Measurements from ENCODE around the gene MYRFL. TPM values are rescaled to one million over a fixed set of nuclear protein-coding genes. Genes with fewer than 3 reads are reported as not detected.
"Not testable (repeated sequence)": the region's sequence is repeated elsewhere in the genome, so short reads cannot be mapped to it uniquely, and the experiment has no call there.

The MYRFL gene
- 10 to 100 TPM; 16.7 to 56.5 (median 42.8) TPM for polyA plus RNA-seq
- long read RNA-seq, donor 1 = 0 reads
- long read RNA-seq, donor 2 = 0 reads
- long read RNA-seq, donor 3 = 0 reads
- long read RNA-seq, donor 4 = 0 reads
- long read RNA-seq, donor 5 = 0 reads
- long read RNA-seq, donor 6, partial matches to known transcripts = 9 of 9 reads
- long read RNA-seq, donor 6, other reads (novel, unspliced or antisense) = 0 of 9 reads
- long read RNA-seq, donor 7 = 0 reads
- long read RNA-seq, donor 8 = 0 reads
- long read RNA-seq, donor 9, partial matches to known transcripts = 0 of 1 reads
- long read RNA-seq, donor 9, other reads (novel, unspliced or antisense) = 0 of 1 reads
- long read RNA-seq, donor 10, partial matches to known transcripts = 5 of 5 reads
- long read RNA-seq, donor 10, other reads (novel, unspliced or antisense) = 0 of 5 reads

- H3K27ac ChIP-seq (ENCODE audit: low read depth in 1 of 3, low read length in 2 of 3) = peak within 1 kb of the TSS; percentile 41 to 83 (median 64)
- FAIRE-seq = peak; percentile 82
- DNase-seq = peak; percentile 75 to 88
Observed at GRCh38 chr12:69824966-69825560, at the start of gene MYRFL. Gene MYRFL (plus strand): TSS chr12:69825227. CDS start chr12:69825518, 291 bp downstream.

GRCh38 chr12:69779928-69780327 is 45.1 kb upstream of the MYRFL start:
- Histone ChIP-seq H3K27ac (ENCODE audit: low read depth in 1 of 3, low read length in 2 of 3) (no peak overlapping the region), H3K4me3 (ENCODE audit: low read depth in 1 of 3, low read length in 3 of 3) (no peak overlapping the region), H3K4me1 (ENCODE audit: control insufficient read depth in 3 of 3, insufficient read depth in 2 of 3, low read depth in 1 of 3, low read length in 2 of 3) (no peaks in the 10 kb centered on the region), H3K36me3 (ENCODE audit: control insufficient read depth in 3 of 3, insufficient read depth in 2 of 3, low read depth in 1 of 3, low read length in 3 of 3) (peaks cover 0 to 8% (median 0%) of the 10 kb centered on the region in 3 donors), H3K9me3 (ENCODE audit: control insufficient read depth in 2 of 2, insufficient read depth in 1 of 2, low read depth in 1 of 2, low read length in 1 of 2) (peaks cover 0 to 11% of the 10 kb centered on the region in 2 donors), H3K27me3 (ENCODE audit: control insufficient read depth in 3 of 3, insufficient read depth in 3 of 3, low read length in 3 of 3) (no peaks in the 10 kb centered on the region)
- 68 to 86% (median 82%) methylated on average over 7 of the region's 7 CpGs for WGBS, 3 donors
- DNase-seq = peak; percentile 18 to 25
- no peak for FAIRE-seq

More at GRCh38 chr12:69824966-69825560, at the start of gene MYRFL:
- WGBS, 3 donors = 17 to 56% (median 30%) methylated on average over 5 of the region's 5 CpGs
- H3K4me1 ChIP-seq (ENCODE audit: control insufficient read depth in 3 of 3, insufficient read depth in 2 of 3, low read depth in 1 of 3, low read length in 2 of 3) = peaks cover 3 to 14% (median 7%) of the 10 kb centered on the region in 3 donors
- H3K9me3 ChIP-seq (ENCODE audit: control insufficient read depth in 2 of 2, insufficient read depth in 1 of 2, low read depth in 1 of 2, low read length in 1 of 2) = no peaks in the 10 kb centered on the region
- H3K27me3 ChIP-seq (ENCODE audit: control insufficient read depth in 3 of 3, insufficient read depth in 3 of 3, low read length in 3 of 3) = no peaks in the 10 kb centered on the region
- peak within 1 kb of the TSS in 2 of 3 donors; percentile 37 to 75 for H3K4me3 ChIP-seq (ENCODE audit: low read depth in 1 of 3, low read length in 3 of 3)
- H3K36me3 ChIP-seq (ENCODE audit: control insufficient read depth in 3 of 3, insufficient read depth in 2 of 3, low read depth in 1 of 3, low read length in 3 of 3) = peaks cover 0 to 2% (median 0%) of the 10 kb centered on the region in 3 donors

GRCh38 chr12:69783365-69783764 is 41.7 kb upstream of the MYRFL start:
- FAIRE-seq = no peak
- Histone ChIP-seq H3K9me3 (ENCODE audit: control insufficient read depth in 2 of 2, insufficient read depth in 1 of 2, low read depth in 1 of 2, low read length in 1 of 2) (peaks cover 0 to 11% of the 10 kb centered on the region in 2 donors), H3K4me1 (ENCODE audit: control insufficient read depth in 3 of 3, insufficient read depth in 2 of 3, low read depth in 1 of 3, low read length in 2 of 3) (no peaks in the 10 kb centered on the region), H3K36me3 (ENCODE audit: control insufficient read depth in 3 of 3, insufficient read depth in 2 of 3, low read depth in 1 of 3, low read length in 3 of 3) (peaks cover 0 to 11% (median 7%) of the 10 kb centered on the region in 3 donors), H3K27ac (ENCODE audit: low read depth in 1 of 3, low read length in 2 of 3) (no peak overlapping the region), H3K4me3 (ENCODE audit: low read depth in 1 of 3, low read length in 3 of 3) (no peak overlapping the region), H3K27me3 (ENCODE audit: control insufficient read depth in 3 of 3, insufficient read depth in 3 of 3, low read length in 3 of 3) (no peaks in the 10 kb centered on the region)
- no peak for DNase-seq
- 88 to 91% (median 89%) methylated on average over 6 of the region's 6 CpGs for WGBS, 3 donors

- Histone ChIP-seq H3K9me3 (ENCODE audit: control insufficient read depth in 2 of 2, insufficient read depth in 1 of 2, low read depth in 1 of 2, low read length in 1 of 2) (peaks cover 0 to 15% of the 10 kb centered on the region in 2 donors), H3K4me1 (ENCODE audit: control insufficient read depth in 3 of 3, insufficient read depth in 2 of 3, low read depth in 1 of 3, low read length in 2 of 3) (no peaks in the 10 kb centered on the region), H3K27me3 (ENCODE audit: control insufficient read depth in 3 of 3, insufficient read depth in 3 of 3, low read length in 3 of 3) (no peaks in the 10 kb centered on the region), H3K36me3 (ENCODE audit: control insufficient read depth in 3 of 3, insufficient read depth in 2 of 3, low read depth in 1 of 3, low read length in 3 of 3) (peaks cover 0 to 11% (median 3%) of the 10 kb centered on the region in 3 donors), H3K4me3 (ENCODE audit: low read depth in 1 of 3, low read length in 3 of 3) (no peak overlapping the region), H3K27ac (ENCODE audit: low read depth in 1 of 3, low read length in 2 of 3) (no peak overlapping the region)
- DNase-seq (no peak), FAIRE-seq (no peak)
Observed at GRCh38 chr12:69789351-69789750, 35.7 kb upstream of the MYRFL start.

GRCh38 chr12:69792533-69792932 is 32.5 kb upstream of the MYRFL start:
- Histone ChIP-seq H3K27me3 (ENCODE audit: control insufficient read depth in 3 of 3, insufficient read depth in 3 of 3, low read length in 3 of 3) (no peaks in the 10 kb centered on the region), H3K9me3 (ENCODE audit: control insufficient read depth in 2 of 2, insufficient read depth in 1 of 2, low read depth in 1 of 2, low read length in 1 of 2) (peaks cover 0 to 18% of the 10 kb centered on the region in 2 donors), H3K36me3 (ENCODE audit: control insufficient read depth in 3 of 3, insufficient read depth in 2 of 3, low read depth in 1 of 3, low read length in 3 of 3) (peaks cover 0 to 12% (median 4%) of the 10 kb centered on the region in 3 donors), H3K4me3 (ENCODE audit: low read depth in 1 of 3, low read length in 3 of 3) (no peak overlapping the region), H3K27ac (ENCODE audit: low read depth in 1 of 3, low read length in 2 of 3) (no peak overlapping the region), H3K4me1 (ENCODE audit: control insufficient read depth in 3 of 3, insufficient read depth in 2 of 3, low read depth in 1 of 3, low read length in 2 of 3) (no peaks in the 10 kb centered on the region)
- DNase-seq (no peak), FAIRE-seq (no peak)
- 96 to 100% (median 99%) methylated on average over 2 of the region's 2 CpGs for WGBS, 3 donors

GRCh38 chr12:69807101-69807897 is 17.7 kb upstream of the MYRFL start:
- FAIRE-seq; H3K27ac ChIP-seq (ENCODE audit: low read depth in 1 of 3, low read length in 2 of 3); DNase-seq; H3K4me3 ChIP-seq (ENCODE audit: low read depth in 1 of 3, low read length in 3 of 3); H3K4me1 ChIP-seq (ENCODE audit: control insufficient read depth in 3 of 3, insufficient read depth in 2 of 3, low read depth in 1 of 3, low read length in 2 of 3); H3K27me3 ChIP-seq (ENCODE audit: control insufficient read depth in 3 of 3, insufficient read depth in 3 of 3, low read length in 3 of 3): not testable (repeated sequence)
- WGBS, 3 donors = 95 to 97% (median 97%) methylated on average over 43 to 62 of the region's 62 CpGs
- Histone ChIP-seq H3K36me3 (ENCODE audit: control insufficient read depth in 3 of 3, insufficient read depth in 2 of 3, low read depth in 1 of 3, low read length in 3 of 3) (peaks cover 0 to 12% (median 12%) of the 10 kb centered on the region in 3 donors), H3K9me3 (ENCODE audit: control insufficient read depth in 2 of 2, insufficient read depth in 1 of 2, low read depth in 1 of 2, low read length in 1 of 2) (peaks cover 1 to 24% of the 10 kb centered on the region in 2 donors)

- no peak overlapping the region for H3K4me3 ChIP-seq (ENCODE audit: low read depth in 1 of 3, low read length in 3 of 3)
- peaks cover 1 to 22% of the 10 kb centered on the region in 2 donors for H3K9me3 ChIP-seq (ENCODE audit: control insufficient read depth in 2 of 2, insufficient read depth in 1 of 2, low read depth in 1 of 2, low read length in 1 of 2)
- no peaks in the 10 kb centered on the region for H3K27me3 ChIP-seq (ENCODE audit: control insufficient read depth in 3 of 3, insufficient read depth in 3 of 3, low read length in 3 of 3)
- no peak for FAIRE-seq
- H3K4me1 ChIP-seq (ENCODE audit: control insufficient read depth in 3 of 3, insufficient read depth in 2 of 3, low read depth in 1 of 3, low read length in 2 of 3) = no peaks in the 10 kb centered on the region
- no peak overlapping the region for H3K27ac ChIP-seq (ENCODE audit: low read depth in 1 of 3, low read length in 2 of 3)
- H3K36me3 ChIP-seq (ENCODE audit: control insufficient read depth in 3 of 3, insufficient read depth in 2 of 3, low read depth in 1 of 3, low read length in 3 of 3) = peaks cover 0 to 11% (median 9%) of the 10 kb centered on the region in 3 donors
- no peak for DNase-seq
- 67 to 88% (median 73%) methylated on average over 4 of the region's 4 CpGs for WGBS, 3 donors
Observed at GRCh38 chr12:69810870-69811498, 14.0 kb upstream of the MYRFL start.

GRCh38 chr12:69816082-69816481 is 8.9 kb upstream of the MYRFL start:
- no peaks in the 10 kb centered on the region for H3K9me3 ChIP-seq (ENCODE audit: control insufficient read depth in 2 of 2, insufficient read depth in 1 of 2, low read depth in 1 of 2, low read length in 1 of 2)
- DNase-seq (no peak), FAIRE-seq (no peak)
- H3K4me1 ChIP-seq (ENCODE audit: control insufficient read depth in 3 of 3, insufficient read depth in 2 of 3, low read depth in 1 of 3, low read length in 2 of 3) = peaks cover 0 to 4% (median 0%) of the 10 kb centered on the region in 3 donors
- peaks cover 0 to 6% (median 3%) of the 10 kb centered on the region in 3 donors for H3K36me3 ChIP-seq (ENCODE audit: control insufficient read depth in 3 of 3, insufficient read depth in 2 of 3, low read depth in 1 of 3, low read length in 3 of 3)
- H3K27ac ChIP-seq (ENCODE audit: low read depth in 1 of 3, low read length in 2 of 3) = no peak overlapping the region
- 81 to 90% (median 86%) methylated on average over 3 of the region's 3 CpGs for WGBS, 3 donors
- no peaks in the 10 kb centered on the region for H3K27me3 ChIP-seq (ENCODE audit: control insufficient read depth in 3 of 3, insufficient read depth in 3 of 3, low read length in 3 of 3)
- no peak overlapping the region for H3K4me3 ChIP-seq (ENCODE audit: low read depth in 1 of 3, low read length in 3 of 3)

All from small intestine (tissue), 16 donors.